ENCODE measurements around the gene USP7. TPM values are rescaled to one million over a fixed set of nuclear protein-coding genes. Genes with fewer than 3 reads are reported as not detected.
"Not testable (repeated sequence)": the region's sequence is repeated elsewhere in the genome, so short reads cannot be mapped to it uniquely, and the experiment has no call there.

Gene USP7
- total and polyA plus RNA-seq, 2 experiments from 2014 or later = 13.3 to 30.6 TPM

DNA sequence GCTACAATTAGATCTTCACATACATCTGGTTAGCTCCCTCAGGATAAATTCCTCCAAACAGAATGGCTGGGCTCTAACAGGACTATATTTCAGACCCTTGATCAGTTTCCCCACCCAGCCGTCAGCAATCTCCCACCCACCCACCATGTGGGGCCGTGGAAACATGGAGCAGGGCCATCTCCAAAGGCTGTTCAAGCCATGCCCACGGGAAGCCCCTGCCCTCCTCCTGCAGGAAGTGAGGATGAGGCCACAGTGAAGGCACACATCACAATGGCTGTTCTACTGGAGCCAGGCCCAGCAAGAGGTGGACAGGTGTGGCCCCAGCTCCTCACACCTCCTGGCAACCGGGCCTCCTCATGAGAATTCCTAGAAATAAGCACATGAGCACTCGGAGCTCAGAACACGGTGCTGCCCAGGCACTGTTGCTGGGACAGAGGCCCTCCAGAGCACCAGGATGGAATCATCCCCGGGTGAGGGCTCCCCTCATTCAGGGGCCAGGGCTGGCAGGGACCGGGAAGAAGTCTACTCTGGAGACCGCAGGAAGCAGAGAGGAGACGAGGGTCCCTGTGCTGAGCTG lies 81.6 kb downstream of the USP7 start, which contains the start of gene LITAFD:
Gene LITAFD, plus strand, starts transcription at position 311 of the 577 bp plus-strand sequence. CDS start 2,005 bp downstream, outside the sequence.
- Histone ChIP-seq H3K4me3 (no peak within 1 kb of the TSS), H2AFZ (no peak within 1 kb of the TSS), H3K36me3 (ENCODE audit: low read depth) (no peaks in the 10 kb centered on the region), H3F3A (ENCODE audit: insufficient read depth) (peaks cover 28% of the 10 kb centered on the region), H3K4me1 (ENCODE audit: insufficient read depth) (peaks cover 47% of the 10 kb centered on the region), H3K9me2 (ENCODE audit: insufficient read depth) (no peaks in the 10 kb centered on the region), H3K9me3 (ENCODE audit: low read depth) (no peaks in the 10 kb centered on the region), H4K20me1 (ENCODE audit: insufficient read depth) (no peaks in the 10 kb centered on the region), H3K27me3 (replicated peaks; ENCODE audit: insufficient read depth) (no peaks in the 10 kb centered on the region), H3K79me2 (ENCODE audit: insufficient read depth) (no peaks in the 10 kb centered on the region), H3K4me2 (ENCODE audit: unreplicated experiment) (no peak within 1 kb of the TSS), H3K9ac (no peak within 1 kb of the TSS), H3K27ac (no peak within 1 kb of the TSS)
- WGBS, 2 experiments (ENCODE audit: low coverage in 1 of 2, low lambda C conversion rate in 2 of 2, missing lambda C conversion rate in 2 of 2) = 53 to 56% methylated on average over 10 of the region's 10 CpGs
- no peak for TF ChIP-seq EZH2phosphoT487 (IDR thresholded peaks at IDR 0.05; ENCODE audit: insufficient read depth, low read depth)
- TF ChIP-seq EZH2 (IDR thresholded peaks at IDR 0.05; ENCODE audit: insufficient read depth, poor library complexity, severe bottlenecking) = no peak
- in situ Hi-C loops (cut with MboI) = loop anchor here (10.0 kb wide), 1 partner anchor 227 kb away; no protein-coding TSS in a partner anchor
- DNase-seq = no peak

DNA sequence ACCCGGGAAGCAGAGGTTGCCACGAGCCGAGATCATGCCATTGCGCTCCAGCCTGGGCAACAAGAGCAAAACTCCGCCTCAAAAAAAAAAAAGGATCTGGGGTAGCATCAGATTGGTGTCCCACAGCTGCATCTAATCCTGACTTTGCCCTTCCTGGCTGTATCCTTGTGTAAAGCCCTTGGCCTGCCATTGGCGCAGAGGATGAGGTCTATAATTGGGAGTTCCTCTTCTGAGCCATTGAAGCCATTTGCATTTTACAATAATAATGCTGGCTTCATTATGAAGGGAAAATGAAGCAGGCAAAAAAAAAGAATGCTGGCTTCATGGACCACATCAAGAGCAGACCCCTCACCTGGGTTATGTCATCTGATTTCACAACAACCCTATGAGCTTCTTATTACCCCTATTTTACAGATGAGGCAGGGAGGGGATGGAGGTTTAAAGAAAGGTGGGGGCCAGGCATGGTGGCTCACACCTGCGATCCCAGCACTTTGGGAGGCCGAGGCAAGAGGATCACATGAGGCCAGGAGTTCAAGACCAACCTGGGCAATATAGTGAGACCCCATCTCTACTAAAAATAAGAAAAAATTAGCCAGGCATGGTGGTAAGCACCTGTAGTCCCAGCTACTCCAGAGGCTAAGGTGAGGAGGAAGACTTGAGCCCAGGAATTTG lies 82.7 kb downstream of the USP7 start:
- H3K27me3 ChIP-seq (replicated peaks; ENCODE audit: insufficient read depth) = no peaks in the 10 kb centered on the region
- H3K9me2 ChIP-seq (ENCODE audit: insufficient read depth) = no peaks in the 10 kb centered on the region
- no peaks in the 10 kb centered on the region for H3K36me3 ChIP-seq (ENCODE audit: low read depth)
- no peak overlapping the region for H3K4me3 ChIP-seq
- no peak overlapping the region for H3K27ac ChIP-seq
- H4K20me1 ChIP-seq (ENCODE audit: insufficient read depth) = no peaks in the 10 kb centered on the region
- no peak for DNase-seq
- peaks cover 35% of the 10 kb centered on the region for H3K4me1 ChIP-seq (ENCODE audit: insufficient read depth)
- peaks cover 17% of the 10 kb centered on the region for H3F3A ChIP-seq (ENCODE audit: insufficient read depth)
- no peak overlapping the region for H3K9ac ChIP-seq
- in situ Hi-C loops (cut with MboI) = loop anchor here (10.0 kb wide), 1 partner anchor 226 kb away; no protein-coding TSS in a partner anchor
- TF ChIP-seq EZH2 (IDR thresholded peaks at IDR 0.05; ENCODE audit: insufficient read depth, poor library complexity, severe bottlenecking) = no peak
- TF ChIP-seq EZH2phosphoT487 (IDR thresholded peaks at IDR 0.05; ENCODE audit: insufficient read depth, low read depth) = no peak
- H3K9me3 ChIP-seq (ENCODE audit: low read depth) = no peaks in the 10 kb centered on the region
- no peak overlapping the region for H3K4me2 ChIP-seq (ENCODE audit: unreplicated experiment)
- no peak overlapping the region for H2AFZ ChIP-seq
- H3K79me2 ChIP-seq (ENCODE audit: insufficient read depth) = no peaks in the 10 kb centered on the region
- WGBS, 2 experiments (ENCODE audit: low coverage in 1 of 2, low lambda C conversion rate in 2 of 2, missing lambda C conversion rate in 2 of 2) = 90 to 92% methylated on average over 8 of the region's 8 CpGs

DNA sequence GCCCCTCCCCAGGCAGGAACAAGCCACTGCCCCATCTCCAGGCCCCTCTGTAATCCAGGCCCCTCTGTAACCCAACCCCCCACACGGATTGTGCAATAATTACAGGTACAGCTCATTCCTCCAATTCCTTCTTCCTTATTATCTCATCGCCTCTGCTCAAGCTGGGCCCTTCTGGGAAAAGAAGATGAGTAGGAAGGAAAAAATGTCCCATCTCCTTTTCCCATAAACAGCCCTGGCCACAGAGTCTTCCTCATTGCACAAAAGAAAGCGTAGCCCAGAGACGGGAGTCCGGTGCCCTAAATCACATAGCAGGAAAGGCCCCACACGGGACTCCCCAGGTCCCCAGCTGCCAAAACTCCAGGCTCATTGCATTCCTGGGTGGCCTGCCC lies 85.2 kb downstream of the USP7 start:
- Histone ChIP-seq H3F3A (ENCODE audit: insufficient read depth) (peaks cover 10% of the 10 kb centered on the region), H3K27ac (peak overlapping the region; percentile 85), H3K36me3 (ENCODE audit: low read depth) (no peaks in the 10 kb centered on the region), H3K4me1 (ENCODE audit: insufficient read depth) (peaks cover 23% of the 10 kb centered on the region), H3K27me3 (replicated peaks; ENCODE audit: insufficient read depth) (no peaks in the 10 kb centered on the region), H3K79me2 (ENCODE audit: insufficient read depth) (no peaks in the 10 kb centered on the region), H3K4me2 (ENCODE audit: unreplicated experiment) (peak overlapping the region; percentile 81), H4K20me1 (ENCODE audit: insufficient read depth) (no peaks in the 10 kb centered on the region), H3K4me3 (peak overlapping the region; percentile 38; the same call in 1 of the 2 replicates), H2AFZ (peak overlapping the region; percentile 44; the same call in 1 of the 2 replicates), H3K9ac (peak overlapping the region; percentile 62), H3K9me3 (ENCODE audit: low read depth) (no peaks in the 10 kb centered on the region), H3K9me2 (ENCODE audit: insufficient read depth) (no peaks in the 10 kb centered on the region)
- peak; percentile 90 for DNase-seq
- 1 to 2% methylated on average over 6 of the region's 6 CpGs for WGBS, 2 experiments (ENCODE audit: low coverage in 1 of 2, low lambda C conversion rate in 2 of 2, missing lambda C conversion rate in 2 of 2)
- in situ Hi-C loops (cut with MboI) = no loop called here
- TF ChIP-seq EZH2 (IDR thresholded peaks at IDR 0.05; ENCODE audit: insufficient read depth, poor library complexity, severe bottlenecking) (no peak), EZH2phosphoT487 (IDR thresholded peaks at IDR 0.05; ENCODE audit: insufficient read depth, low read depth) (no peak)

DNA sequence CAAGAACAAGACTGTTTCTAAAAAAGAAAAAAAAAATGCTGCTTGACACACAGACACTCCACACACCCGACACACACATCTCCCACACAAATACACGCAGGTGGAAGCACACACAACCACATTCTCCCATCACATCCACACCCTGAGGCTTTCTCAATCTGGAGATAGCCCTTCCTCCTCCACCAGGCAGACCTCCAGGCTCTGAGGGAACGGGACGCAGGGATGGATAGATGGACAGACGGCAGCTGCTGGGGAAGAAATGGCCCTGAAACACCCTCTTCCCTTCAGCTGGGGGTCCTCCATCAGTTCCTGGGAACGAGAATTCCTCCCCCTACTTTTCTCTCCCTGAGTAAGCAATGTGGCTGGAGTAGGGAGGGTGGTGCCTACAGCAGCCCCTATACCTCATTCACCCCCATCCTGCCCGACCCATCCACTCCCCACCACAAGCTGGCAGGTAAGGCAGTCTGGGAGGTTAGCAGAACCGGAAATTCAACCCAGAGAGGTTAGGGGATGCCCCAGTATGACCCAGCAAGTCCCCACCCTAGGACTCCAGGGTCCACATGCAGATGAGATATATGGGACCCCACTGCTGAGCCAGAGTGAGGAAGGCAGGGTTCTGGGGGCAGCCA lies 85.7 kb downstream of the USP7 start:
- Histone ChIP-seq H4K20me1 (ENCODE audit: insufficient read depth) (no peaks in the 10 kb centered on the region), H2AFZ (no peak overlapping the region), H3K4me1 (ENCODE audit: insufficient read depth) (peaks cover 23% of the 10 kb centered on the region), H3K9me3 (ENCODE audit: low read depth) (no peaks in the 10 kb centered on the region), H3F3A (ENCODE audit: insufficient read depth) (peaks cover 10% of the 10 kb centered on the region), H3K36me3 (ENCODE audit: low read depth) (no peaks in the 10 kb centered on the region), H3K4me3 (no peak overlapping the region), H3K27ac (peak overlapping the region; percentile 85; the same call in 1 of the 2 replicates), H3K4me2 (ENCODE audit: unreplicated experiment) (no peak overlapping the region), H3K27me3 (replicated peaks; ENCODE audit: insufficient read depth) (no peaks in the 10 kb centered on the region), H3K9me2 (ENCODE audit: insufficient read depth) (no peaks in the 10 kb centered on the region), H3K79me2 (ENCODE audit: insufficient read depth) (no peaks in the 10 kb centered on the region), H3K9ac (no peak overlapping the region)
- 74 to 82% methylated on average over 8 of the region's 8 CpGs for WGBS, 2 experiments (ENCODE audit: low coverage in 1 of 2, low lambda C conversion rate in 2 of 2, missing lambda C conversion rate in 2 of 2)
- TF ChIP-seq EZH2phosphoT487 (IDR thresholded peaks at IDR 0.05; ENCODE audit: insufficient read depth, low read depth) (no peak), EZH2 (IDR thresholded peaks at IDR 0.05; ENCODE audit: insufficient read depth, poor library complexity, severe bottlenecking) (no peak)
- in situ Hi-C loops (cut with MboI) = no loop called here
- DNase-seq = no peak

DNA sequence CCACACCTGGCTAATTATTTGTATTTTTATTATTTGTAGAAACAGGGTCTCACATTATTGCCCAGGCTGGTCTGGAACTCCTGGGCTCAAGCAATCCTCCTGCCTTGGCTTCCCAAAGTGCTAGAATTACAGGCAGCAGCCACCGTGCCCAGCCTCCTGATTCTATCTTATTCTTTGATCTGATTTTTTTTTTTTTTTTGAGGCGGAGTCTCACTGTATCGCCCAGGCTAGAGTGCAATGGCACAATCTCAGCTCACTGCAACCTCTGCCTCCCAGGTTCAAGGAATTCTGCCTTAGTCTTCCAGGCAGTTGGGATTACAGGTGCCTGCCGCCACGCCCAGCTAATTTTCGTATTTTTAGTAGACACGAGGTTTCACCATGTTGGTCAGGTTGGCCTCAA lies 88.4 kb downstream of the USP7 start:
- peaks cover 22% of the 10 kb centered on the region for H3F3A ChIP-seq (ENCODE audit: insufficient read depth)
- H3K36me3 ChIP-seq (ENCODE audit: low read depth); H3K27me3 ChIP-seq (replicated peaks; ENCODE audit: insufficient read depth); H4K20me1 ChIP-seq (ENCODE audit: insufficient read depth); in situ Hi-C loops (cut with MboI); H3K9me3 ChIP-seq (ENCODE audit: low read depth); DNase-seq; H3K9me2 ChIP-seq (ENCODE audit: insufficient read depth); H3K4me3 ChIP-seq; H2AFZ ChIP-seq; H3K79me2 ChIP-seq (ENCODE audit: insufficient read depth); H3K27ac ChIP-seq; H3K9ac ChIP-seq; H3K4me2 ChIP-seq (ENCODE audit: unreplicated experiment): not testable (repeated sequence)
- WGBS, 2 experiments (ENCODE audit: low coverage in 1 of 2, low lambda C conversion rate in 2 of 2, missing lambda C conversion rate in 2 of 2) = 72 to 80% methylated on average over 6 to 7 of the region's 7 CpGs
- H3K4me1 ChIP-seq (ENCODE audit: insufficient read depth) = peaks cover 31% of the 10 kb centered on the region

Measured in GM23248 (cell line).